ENCODE results near the gene PHKA2.

Gene PHKA2

DNA sequence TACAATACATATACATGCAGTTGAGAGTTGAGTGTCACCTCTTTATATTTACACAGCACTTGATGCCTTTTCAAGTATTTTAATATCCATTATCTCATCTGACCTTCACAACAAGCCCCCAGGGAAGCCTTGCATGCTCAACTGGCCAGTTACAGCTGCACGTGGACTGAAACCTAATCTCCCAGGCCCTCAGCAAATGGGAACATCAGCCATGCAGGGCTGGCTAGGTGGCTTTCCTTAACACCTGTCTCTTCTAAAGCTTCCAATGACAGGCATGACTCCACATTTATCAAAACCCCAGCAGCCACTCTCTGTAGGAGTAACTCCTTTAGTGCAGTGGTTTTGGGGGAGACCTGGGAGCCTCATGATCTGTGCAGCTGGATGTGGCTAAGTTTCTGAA, 56.4 kb downstream of the PHKA2 start:
- DNase-seq, result no peak

GRCh38 chrX:18924507-18925088, 59.3 kb downstream of the PHKA2 start:
- DNase-seq, result no peak

GRCh38 chrX:18920566-18920965, 63.3 kb downstream of the PHKA2 start:
- no peak for DNase-seq

DNA sequence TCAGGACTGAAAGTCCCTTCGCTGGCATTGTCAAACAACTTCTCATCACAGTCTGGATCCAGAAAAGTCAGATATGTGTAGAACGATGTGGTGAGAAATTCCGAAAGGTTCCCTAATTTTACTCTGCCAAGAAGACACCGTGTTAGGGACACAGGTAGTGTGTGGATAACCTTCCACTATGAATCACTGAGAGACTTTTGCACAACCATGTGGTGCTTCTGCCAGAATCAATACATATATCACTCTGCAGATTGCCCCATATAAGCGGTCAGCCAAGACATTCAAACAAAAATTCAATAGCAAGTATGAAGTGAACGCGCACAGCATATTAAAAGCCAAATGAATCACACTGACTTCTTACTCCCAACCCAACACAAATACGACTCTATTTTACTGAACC, 63.8 kb downstream of the PHKA2 start:
- DNase-seq, result no peak

GRCh38 chrX:18917831-18918230, 66.1 kb downstream of the PHKA2 start:
- DNase-seq, result no peak

- no peak for DNase-seq
Measured at GRCh38 chrX:18906286-18906685, 77.6 kb downstream of the PHKA2 start.

DNA sequence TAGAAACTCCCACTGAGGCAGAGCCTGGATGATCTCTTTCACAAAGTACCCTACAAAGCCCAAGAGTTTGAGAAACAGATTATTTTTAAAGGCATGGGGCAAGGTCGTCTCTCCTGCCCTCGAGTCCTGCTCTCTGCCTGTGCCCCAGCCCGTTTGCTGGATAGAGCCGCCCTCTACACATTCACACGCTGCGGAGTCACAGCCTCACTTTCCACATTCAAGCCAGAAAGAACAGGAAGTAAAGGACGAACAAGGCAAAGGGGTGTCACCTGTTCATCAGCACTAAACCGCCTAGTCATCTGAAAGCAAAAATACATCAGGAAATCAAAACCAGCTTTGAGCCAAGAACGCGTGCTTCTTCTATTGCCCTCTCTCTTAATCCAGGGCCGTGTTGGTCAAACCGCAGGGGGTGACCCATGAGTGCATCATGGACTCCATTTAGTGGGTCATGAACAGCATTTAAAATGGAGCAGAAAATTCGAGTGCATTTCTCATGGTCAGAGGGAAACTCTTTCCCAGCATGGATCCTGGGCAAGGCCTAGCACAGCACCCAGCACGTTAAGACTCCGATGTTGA, 83.4 kb downstream of the PHKA2 start:
- DNase-seq, result no peak

DNA sequence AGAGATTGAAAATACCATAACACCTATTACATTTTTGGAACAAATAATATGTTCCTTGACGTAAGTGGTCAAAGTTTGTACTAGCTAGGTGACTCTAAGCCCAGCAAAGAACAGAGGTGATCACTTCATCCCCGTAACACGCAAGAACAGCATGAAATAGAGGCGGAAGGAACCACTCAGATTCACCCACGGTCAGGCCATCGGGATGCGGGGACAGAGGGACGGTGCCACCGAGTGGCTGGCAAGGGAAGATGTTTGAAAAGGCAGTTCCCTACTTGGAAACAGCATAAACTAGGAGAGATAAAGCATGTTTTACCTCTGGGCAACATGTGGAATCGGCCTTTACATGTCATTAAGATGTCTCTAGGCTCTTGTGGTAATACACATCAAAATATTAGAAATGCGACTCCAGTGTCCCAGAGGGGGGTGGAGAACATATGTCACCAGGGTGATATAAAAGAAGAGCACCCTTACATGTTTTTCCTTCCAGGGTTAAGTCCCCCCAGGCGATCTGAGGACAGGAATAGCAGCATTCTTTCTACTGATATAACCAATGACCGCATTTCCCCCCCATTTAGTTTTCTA, 84.0 kb downstream of the PHKA2 start:
- DNase-seq, result peak; percentile 26

- no peak for DNase-seq
Measured at GRCh38 chrX:18898492-18898891, 85.4 kb downstream of the PHKA2 start.

- no peak for DNase-seq
Measured at GRCh38 chrX:18898091-18898490, 85.8 kb downstream of the PHKA2 start.

DNA sequence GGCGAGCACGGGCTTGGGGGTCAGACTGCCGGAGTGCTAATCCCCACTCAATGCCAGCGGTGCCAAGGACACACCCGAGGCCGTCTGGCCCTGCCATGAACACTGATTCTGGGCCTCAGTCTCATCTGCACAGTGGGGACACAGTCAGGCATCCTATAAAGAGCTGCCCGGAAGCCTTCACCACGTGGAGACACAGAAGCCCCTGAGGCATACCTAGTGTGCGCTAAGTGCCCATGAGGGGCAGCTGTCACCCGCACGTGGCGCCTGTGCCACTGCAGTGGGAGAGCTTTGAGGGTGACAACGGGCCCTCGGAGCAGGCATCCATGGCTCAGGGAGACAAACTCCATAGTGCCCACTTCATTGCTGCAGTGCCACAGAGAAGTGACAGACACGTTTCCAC, 86.3 kb downstream of the PHKA2 start:
- no peak for DNase-seq

GRCh38 chrX:18896680-18897544, 87.0 kb downstream of the PHKA2 start:
- no peak for DNase-seq

GRCh38 chrX:18895189-18895951, 88.5 kb downstream of the PHKA2 start:
- peak; percentile 41 for DNase-seq

GRCh38 chrX:18894156-18894555, 89.8 kb downstream of the PHKA2 start:
- no peak for DNase-seq

GRCh38 chrX:18893536-18893935, 90.4 kb downstream of the PHKA2 start:
- DNase-seq, result no peak

DNA sequence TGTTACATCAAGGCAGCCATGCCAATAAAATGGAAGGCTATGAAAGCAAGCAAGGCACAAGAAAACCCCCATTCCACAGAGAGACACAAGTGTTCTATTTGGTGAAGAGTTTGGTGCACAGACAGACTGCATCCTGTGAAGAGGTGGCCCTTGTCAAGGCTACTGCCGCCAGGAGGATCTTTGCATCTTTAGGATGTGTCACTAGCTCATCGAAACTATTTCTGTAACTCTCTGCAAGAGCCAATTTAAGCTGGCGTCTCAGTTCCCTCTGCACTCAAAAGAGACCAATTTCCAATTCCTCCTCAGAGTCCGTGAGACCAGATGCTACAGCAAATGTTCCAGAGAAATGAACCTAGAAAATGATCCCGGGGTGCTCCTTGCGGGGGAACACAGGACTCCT, 91.0 kb downstream of the PHKA2 start:
- no peak for DNase-seq

- no peak for DNase-seq
Measured at GRCh38 chrX:18891548-18891945, 92.4 kb downstream of the PHKA2 start.

DNA sequence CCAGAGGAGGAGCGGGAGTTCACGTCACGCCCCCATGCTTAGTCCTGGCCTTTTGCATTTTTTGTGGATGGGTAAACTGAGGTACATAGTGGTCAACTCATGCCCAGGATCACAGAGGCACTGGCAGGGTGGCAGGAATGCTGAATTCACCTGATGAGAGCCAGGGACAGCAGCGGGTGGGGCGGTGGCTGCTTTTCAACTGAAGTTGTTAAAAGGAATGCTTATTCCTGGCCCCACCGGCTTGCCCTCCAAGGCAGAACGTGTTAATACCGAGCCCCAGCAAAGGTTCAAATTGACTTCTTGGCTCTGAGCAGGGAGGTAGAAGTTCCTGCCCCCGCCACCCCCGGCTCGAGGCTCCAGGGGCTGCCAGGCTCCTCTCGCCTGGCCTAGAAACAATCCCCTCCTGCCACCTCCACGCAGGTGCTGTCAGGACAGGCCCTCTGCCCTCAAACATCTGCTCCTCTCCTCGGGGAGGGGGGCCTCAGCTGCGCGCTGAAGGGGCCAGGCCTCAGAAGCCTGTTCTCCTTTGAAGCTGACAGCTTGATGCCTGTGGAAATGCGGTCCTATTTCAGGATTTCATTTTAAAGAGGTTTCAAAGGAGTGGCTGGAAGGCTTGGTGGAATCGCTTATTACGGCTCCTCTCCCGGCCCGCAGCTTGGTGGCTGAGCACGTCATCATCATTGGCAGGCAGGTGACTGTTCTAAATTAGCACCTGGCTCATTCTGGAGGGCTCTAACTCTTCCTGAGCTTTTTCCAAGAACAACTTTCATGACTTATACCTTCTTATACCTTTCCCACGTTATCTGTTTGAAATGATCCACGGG, 93.0 kb downstream of the PHKA2 start:
- no peak for DNase-seq

DNA sequence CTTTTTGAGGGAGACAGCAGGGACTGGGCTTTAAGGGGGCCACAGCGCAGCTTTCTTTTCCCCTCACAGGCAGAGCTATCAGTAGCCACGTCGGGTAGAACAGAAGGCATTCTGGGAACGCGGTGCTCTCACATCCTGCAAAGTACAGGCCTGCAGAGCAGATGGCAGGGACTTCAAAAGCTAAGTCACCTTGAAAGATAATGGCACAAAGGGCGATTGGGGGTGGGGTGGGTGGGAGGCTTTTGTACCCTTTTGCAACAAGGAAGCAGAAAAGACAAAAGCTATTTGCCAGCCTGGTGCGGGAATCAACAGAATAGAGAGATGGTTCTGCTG, 93.9 kb downstream of the PHKA2 start:
- DNase-seq, result no peak

DNA sequence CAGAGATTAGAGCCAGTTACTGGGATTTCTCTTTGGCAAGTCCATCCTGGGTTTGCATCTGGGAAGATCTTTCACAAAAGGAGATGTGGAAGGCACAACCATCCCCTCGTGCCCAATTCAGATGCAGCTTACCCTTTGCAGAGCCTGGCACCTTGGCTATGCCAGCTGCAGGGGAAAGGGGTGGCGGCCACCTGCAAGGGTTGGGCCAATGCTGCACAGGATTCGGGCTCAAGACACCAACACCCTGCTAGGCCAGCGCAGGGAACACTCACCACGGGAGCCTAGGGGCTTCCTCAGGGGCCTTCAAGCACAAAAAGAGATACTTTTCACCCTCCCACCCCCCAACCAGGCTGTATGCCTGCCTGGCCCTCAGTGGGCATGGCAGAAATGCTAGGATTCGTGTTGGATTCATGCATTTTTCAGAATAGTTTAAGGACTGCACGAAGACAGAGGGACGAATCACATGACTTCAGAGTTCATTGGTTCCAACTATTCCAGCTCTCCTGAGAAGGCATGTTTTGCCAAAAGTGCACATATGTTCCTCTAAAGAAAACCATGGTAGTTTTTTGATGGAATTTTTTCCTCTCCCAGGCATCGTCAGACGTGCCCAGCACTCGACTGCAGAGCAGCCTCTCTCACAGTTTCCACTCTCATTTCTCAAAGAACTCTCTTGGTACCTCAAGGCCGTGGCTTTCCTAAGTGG, 94.4 kb downstream of the PHKA2 start:
- DNase-seq, result no peak

- DNase-seq, result no peak
Measured at GRCh38 chrX:18888281-18888680, 95.6 kb downstream of the PHKA2 start.

DNA sequence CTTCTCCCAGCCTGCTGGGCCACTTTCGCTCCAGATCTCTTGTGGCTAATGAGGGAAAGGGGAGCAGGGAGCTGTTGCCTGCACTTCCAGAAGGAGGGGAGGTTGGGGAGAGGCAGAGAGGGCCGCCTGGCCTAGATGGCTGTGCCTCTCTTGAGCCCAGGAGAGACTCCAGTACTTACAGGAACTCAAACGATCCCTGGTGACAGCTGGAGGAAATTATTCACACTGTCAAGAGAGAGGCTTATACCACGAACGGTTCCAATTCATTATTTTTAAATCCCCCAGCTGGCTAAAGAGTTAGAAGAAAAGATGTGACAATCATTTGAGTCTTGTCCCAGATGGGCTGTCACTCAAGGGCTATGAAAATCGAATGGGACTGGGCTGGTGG, 96.1 kb downstream of the PHKA2 start:
- DNase-seq, result no peak

Data from midbrain (tissue), 1 donor.